Activated CD4-positive, alpha-beta T cell treated with anti-CD3 and anti-CD28 coated beads, Interleukin-10, Interleukin-2, amounts not matched to agents 100 ng/mL and 50 ng/mL, durations not matched to agents 16 hours and 8 hours (primary cell): ENCODE data around the gene CBL.

Source experiments
- DNase-seq: peaks from one replicate; pipeline ENCODE4 v3.0.0-alpha.2; 2020

Gene CBL

DNA sequence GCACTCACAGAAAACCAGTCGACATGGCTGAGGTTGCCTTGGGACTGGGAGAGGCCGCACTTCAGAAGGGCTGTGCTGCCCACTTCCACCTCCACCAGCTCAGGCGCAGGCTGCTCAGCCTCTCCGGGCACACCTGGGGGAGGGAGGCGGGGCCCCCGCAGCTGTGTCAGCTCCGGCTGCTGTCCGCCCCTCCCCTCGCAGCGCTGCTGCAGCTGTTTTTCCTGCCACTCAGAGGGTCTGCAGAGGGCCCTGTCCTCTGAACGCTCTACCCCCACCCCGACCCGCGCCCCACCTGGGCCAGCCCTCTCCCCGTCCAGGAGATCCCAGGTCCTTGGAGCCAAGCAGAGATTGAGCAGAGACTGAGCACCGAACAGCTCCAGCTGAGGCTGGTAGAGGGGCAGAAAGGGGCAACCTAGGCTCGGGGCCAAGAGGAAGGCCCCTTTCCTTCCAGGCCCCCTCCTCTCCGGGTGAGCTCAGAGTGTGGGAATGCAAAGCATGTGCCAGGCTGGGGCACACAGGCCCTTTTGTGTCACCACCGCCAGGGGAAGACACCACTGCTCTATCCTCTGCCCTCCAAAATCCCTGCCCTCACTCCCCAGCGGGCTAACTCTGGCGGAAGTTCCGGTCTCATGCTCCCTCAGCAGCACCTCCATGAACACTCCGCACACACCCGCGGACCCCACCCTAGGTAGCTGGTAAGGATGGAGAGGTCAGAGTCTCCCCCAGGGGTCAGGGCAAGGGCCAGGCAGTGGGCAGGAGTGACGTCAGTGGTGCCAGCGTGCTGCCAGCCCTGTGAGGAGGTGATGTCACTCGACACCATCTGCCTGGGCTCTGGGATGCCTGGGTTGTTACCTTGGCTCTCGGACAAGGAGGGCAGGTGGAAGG lies 109.2 kb downstream of the CBL start:
- peak; percentile 56 for DNase-seq

DNA sequence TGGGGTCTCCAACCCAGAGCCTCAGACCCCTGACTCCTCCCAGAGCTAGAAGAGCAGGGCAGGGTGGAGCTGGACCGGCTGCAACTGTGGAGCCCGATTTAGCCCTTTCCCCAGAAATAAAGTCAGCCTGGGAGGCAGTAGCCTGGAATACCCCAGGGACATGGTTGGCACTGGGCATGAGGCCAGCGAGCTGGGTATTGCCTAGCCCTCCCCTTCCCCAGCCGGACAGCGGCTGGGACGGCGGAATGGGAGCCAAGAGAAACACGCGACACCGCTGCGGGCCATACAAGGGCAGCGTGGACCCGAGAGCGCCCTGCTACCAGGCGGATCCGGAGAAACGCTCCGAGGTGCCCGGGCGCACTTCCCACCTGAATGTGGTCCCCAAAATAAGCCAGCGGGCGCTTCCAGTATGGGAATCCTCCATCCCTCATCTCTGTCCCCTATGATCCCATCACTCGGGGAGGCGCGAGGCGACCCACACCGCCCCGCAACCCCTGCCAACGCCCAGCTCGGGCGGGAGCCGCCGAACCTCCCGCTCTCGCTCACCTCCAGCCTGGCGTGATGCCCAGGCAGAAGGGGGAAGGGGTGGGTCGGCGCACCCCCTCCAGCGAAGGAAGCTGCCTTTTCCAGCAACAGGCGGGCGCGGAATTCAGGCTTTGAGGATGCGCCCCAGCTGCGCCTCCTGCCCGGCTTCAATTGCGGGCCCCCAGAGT lies 110.0 kb downstream of the CBL start:
- DNase-seq, result no peak

DNA sequence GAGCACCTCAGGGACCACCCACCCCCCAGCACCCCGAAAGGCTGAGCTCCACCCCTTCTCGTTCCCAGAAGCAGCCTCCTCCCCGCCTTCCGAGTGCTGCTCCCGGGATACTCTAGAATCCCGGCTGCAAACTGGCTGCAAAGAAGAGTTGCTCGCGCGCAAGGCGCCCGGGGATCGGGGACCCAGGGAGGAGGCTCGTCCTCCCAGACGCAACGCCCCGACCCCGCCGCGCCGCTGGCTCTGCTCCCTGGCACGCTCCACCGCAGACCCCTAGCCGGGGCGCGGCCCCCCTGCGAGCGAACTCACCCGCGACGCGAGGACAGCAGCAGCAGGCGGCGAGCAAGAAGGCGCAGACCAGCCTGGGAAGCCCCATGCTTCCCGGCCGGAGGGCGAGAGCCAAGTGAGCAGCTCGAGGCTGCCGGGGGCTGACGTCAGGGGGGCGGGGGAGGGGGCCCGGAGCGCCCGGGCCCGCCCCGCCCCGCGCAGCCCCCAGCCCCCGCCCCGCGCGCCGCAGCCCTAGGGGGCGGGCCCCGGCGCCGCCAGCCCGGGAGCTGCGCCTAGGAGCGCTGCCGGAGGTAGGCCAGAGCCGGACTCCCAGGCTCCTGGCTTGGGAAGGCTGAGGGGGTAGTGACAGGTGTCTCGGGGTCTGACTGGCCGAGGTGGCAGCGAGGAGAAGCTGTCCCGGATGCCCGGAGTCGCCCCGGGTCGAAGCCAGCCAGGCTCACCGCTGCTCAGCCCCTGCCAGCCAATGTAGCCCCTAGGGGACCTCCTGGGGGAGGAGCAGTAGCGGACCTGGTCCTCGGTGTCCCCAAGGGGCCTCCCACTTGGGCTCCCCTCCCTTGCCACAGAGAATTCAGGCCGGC lies 110.8 kb downstream of the CBL start, which contains the start of gene MCAM:
TSS of gene MCAM (minus strand) at position 402 of the 863 bp plus-strand sequence. CDS start at position 373, 29 bp downstream.
- no peak for DNase-seq

DNA sequence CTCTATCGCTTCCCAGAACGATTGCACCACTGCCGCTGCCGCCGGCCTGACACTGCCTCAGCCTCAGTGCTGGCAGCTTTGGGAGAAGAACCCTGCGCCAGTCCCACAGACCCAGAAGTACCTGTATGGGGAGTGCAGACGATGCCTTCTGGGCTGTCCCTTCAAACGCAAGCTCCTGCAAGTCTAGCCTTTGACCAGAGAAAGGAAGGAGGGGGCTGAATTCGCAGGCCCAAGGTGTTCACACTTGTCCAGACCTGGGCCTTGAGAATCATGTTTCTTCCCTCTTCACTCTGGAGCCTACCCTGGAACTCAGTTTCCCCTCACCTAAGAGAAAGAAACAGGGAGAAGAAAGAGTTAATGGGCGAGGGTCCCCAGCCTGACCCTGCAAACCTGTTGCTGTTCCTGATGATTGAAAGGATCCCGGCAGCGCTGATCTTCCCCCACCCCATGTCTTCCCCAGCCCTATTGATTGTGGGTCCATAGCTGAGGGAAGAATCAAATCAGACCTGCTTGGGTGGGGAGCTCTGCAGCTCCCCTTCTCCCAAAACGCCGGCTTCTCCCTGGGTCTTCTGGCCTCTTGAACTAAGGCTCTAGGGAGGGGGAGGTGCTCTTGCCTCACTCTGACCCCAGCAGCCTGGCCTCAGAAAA lies 111.6 kb downstream of the CBL start:
- no peak for DNase-seq

DNA sequence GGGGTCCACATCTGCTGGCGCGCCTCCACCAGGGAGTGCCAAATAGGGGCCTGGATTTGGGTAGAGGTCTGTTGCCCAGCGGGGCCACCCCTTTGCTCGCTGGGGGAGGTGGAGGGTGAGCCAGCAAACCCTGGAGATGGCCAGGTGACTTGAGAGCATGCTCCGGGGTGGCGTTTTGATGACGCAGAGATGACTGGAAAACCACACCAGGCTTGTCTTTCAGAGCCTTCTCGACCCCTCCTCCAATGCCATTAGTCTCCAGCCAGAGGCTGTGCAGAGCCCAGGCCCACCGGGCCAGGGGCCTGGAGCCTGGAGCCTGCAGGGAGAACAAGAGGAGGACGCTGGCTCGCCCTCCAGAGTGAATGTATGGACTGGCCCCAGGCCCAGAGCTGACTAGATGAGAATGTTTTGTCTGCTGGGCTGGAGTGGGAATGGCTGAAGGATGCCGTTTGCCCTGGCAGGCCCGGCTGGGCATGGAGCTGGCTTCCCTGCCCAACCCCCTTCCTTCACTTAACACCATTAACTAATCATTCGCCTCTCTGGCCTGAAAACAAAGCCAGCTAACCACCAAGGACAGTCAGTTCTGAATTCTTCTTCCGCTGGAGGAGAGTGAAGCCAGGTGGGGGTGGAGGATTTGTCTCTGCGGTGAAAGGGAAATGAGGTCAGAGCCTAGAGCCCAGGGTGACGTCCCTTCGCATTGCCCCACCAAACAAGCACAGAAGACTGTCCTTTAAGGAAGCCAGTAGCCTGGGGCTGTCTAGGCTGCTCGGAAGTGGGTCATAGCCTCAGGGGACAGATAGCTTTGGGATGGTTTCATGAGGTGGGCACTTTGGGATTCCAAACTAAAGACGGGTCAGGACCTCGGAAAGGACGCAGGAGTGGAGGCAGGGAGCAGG lies 112.3 kb downstream of the CBL start:
- DNase-seq, result peak; percentile 70

DNA sequence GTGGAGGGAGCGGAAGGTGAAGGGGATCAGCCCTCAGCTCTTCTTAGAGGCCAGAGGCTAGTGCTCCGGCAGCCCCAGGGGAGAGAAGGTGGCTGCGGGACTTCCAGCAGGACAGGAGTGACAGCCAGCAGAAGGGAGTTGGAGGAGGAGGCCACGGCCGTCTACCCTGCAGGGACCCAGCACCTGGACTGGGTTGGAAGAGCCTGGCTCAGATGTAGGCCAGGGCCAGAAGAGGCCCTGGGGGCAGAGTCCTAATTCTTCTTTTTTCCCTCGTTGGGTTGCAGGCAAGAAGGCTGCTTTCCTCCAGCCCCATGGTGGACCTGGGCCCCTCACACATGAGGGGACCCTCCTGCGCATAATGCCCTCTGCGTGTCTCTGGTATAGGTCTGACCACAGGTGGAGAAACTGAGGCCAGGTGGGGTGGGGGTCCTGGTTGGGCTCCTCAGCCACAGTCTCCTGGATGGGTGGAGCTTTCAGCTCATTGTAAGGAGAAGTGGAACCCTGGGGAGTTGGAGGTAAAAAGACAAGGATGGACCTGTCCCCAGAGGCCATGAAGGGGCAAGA lies 113.1 kb downstream of the CBL start:
- no peak for DNase-seq

DNA sequence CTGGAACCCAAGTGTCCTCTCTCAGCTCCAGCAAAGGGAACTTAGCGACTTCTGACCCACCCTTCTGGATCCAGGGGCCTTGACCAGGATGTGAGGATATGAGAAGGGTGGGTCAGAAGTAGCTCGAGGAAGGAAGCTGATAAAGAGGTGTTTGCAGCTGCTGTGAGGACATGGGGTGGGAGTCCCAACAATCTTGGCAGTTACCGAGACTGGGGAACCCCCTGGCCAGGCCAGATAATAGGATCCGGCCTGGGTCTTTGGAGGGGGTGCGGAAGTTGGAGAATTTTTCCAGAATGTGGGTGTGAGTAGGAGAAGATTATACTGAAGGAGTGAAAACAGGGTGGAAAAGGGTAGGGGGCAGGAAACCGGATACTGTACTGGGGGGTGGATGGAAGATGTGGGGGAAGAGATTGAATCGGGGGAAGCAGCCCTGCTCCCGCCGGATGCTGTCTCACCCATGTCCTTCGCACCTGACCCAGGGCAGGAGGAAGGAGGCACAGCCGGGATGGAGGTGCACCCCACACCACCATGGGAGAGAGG lies 113.6 kb downstream of the CBL start:
- DNase-seq, result no peak

DNA sequence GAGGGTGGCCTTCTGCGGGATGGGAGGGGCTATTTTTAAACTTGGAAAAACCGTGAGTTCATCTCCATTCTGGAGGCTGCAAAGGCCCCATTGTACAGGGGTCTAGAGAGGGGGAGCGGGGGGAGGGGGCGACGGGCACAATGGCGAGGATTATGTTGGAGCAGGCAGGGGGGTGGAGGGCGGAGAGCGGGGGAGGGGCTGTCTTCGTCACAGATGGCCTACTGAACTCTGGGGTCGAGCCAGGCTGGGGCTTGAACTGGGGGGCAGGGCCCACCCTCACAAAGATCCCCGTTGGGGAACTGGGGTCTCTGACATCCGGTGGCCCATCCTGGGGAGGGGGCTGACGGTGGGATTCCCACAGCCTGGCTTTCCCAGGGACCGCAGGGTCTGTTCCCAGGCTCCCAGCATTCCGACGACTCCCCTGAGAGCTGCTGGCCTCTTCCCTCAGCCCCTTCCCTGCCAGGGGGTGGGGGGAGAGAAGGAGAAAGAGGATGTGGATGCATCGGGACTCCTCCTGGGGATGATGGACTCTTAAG lies 114.2 kb downstream of the CBL start:
- no peak for DNase-seq

DNA sequence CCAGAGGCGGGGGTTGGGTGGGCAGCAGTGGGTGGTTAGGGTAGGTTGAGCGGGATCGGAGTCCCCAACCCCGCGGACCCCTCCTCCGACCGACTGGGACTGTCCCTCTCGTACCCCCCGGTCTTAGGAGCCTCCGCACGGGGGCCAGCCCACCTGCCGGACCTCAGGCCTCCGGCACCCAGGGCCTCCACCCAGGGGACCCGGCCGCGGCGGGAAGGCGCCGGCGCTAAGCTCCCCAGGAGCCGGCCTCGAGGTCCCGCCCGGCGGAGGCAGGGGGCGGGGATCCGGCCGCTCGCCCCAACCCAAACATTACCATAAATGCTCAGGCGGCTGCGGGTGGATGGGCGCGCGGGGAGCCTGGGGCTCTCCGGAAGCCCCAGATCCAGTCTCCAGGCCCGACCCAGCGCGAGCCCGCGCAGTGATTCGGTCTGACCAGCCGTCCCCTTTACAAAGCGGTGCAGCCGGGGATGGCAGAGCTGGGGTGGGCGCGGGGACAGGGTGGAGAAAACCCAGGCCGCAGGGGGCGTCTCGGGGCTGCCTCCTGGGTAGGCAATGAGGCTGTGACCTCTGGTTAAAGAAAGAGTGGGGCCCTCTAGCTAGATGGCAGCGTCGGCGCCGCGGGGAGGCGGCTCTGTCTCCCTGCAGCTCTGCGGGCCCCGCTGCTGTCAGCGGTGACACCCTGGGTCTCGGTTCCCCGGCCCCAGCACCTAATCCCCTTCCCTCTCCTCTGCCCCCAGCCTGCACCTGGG lies 114.8 kb downstream of the CBL start:
- peak; percentile 80 for DNase-seq

DNA sequence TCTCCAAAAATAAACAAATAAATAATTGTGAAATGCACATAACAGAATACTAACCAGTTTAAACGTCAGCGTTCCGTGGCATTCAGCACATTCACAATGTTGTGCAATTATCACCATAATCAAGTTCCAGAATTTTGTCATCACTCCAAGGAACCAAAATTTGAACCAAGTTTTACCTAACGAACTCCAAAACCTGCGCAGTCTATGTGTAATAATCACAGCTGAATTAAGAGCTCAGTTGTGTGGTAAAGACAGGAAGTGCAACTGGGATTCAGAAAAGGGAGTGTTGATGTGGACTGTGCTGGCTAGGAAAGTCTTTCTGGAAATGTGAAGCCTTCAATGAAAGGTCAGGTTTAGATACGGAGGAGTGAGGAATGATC lies 116.2 kb downstream of the CBL start:
- DNase-seq, result no peak

DNA sequence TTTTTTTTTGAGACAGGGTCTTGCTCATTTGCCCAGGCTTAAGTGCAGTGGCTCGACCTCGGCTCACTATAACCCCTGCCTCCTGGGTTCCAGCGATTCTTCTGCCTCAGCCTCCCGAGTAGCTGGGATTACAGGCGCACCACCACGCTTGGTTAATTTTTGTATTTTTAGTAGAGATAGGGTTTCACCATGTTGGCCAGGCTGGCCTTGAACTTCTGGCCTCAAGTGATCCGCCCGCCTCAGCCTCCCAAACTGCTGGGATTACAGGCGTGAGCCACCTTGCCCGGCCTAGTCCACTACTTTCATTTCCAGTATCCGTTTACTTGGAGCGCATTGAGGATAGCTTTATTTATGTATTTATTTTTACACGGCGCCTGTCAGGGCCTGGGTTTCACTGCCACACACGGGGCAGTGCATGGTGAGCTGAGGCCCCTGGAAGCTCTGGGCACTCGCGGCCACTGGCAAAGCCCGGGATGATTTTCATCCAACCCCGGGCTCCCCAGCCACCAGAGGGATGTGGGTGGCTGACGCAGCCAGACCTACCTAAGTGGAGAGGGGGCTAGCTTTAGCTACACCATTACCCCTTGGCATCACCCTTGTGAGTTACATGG lies 116.9 kb downstream of the CBL start:
- DNase-seq, result no peak

DNA sequence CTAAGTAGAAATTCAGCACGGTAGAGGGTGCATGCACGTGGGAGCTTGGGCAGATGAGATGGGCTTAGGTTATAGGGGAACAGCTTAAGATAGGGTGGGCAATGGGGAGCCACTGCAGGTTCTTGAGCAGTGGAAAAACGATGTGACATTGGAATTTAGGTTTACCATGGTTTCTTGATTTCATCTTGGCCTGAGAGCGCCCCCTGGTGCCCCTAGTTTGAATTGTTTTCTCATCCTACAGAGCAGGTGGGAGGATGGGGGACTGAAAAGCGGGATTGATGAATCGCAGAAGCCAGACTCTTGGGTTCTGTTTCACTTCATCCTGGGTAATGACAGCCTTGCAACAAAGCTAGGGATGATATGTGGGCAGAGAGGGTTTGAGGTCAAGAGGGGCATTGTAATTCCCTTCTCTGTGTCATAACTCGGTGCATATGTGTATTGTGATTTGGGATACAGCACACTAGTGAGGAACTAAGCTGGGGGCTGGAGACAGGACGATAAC lies 117.4 kb downstream of the CBL start:
- DNase-seq, result peak; percentile 79

DNA sequence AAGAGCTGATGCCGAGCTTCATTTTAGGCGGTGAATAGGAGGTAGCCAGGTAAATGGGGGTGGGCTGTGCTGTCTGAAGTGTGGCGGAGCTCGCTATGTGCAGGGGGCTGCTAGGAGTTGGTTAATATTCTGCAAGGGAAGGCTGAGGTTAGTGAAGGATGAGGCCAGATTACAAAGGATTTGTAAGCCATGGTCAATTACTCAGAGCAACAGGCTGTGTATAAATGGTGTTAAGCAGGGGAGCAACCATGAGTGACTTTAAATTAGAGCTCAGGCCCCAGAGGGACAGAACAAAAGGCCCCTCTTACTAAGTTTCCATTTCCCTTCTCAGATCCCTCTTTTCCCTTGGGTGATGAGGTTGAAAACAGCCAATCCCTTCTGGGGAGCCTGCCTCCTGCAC lies 118.0 kb downstream of the CBL start:
- no peak for DNase-seq

DNA sequence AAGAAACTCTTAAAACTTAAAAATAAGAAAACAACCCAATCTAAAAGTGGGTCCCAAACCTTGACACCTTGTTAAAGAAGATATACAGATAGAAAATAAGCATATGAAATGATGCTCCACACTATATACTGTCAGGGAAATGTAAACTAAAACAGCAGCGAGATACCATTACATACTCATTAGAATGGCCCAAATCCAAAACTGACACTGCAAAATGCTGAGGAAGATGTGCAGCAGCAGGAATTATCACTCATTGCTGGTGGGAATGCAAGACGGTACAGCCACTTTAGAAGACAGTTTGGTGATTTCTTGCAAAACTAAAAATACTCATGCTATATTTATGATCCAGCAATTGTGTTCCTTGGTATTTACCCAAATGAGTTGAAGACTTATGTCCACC lies 123.2 kb downstream of the CBL start:
- no peak for DNase-seq

DNA sequence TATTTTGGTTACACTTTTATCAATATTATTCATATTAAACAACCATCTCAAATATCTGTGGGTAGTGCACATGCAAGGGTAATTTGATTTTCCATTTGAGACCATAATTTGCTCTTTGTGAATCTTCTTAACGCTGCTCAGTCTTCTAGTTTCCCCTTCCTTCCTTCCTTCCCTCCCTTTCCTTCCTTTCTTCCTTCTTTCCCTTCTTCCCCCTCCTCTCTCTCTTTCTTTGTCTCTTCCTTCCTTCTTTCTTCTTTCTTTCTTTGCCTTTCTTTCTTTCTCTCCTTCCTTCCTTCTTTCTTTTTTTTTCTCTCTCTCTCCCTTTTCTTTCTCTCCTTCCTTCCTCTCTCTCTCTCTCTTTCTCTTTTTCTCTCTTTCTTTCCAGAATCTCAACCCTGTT lies 124.1 kb downstream of the CBL start:
- no peak for DNase-seq

DNA sequence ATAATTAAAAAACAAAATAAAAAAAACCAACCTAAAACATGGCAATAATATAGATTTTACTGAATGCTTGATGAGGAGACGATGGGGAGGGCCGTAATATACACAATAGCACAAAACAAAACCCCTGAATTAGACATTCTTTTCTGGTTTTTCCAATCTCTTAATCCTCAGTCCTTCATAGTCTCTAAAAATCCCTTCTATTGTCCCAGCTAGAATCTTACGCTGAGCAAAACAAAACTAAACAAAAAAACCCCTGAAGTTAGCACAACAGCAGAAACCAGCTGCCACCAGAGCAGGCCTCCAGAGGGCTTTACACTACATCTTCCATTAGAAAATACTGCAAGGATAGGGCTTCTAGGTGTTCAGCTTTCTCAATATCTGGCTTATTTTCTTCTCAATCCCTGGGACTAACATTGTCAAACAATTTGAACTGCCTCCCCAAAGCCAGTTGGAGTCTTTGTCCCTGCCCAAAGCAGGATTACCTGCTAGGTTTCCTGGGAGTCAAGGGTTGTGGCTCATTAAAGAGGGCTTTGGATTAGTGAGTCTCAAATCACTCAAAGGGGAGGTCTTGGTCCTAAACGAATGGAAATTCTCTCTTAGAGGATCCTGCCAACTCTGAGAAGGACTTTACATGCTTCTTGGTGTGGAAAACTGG lies 126.1 kb downstream of the CBL start:
- DNase-seq, result no peak

DNA sequence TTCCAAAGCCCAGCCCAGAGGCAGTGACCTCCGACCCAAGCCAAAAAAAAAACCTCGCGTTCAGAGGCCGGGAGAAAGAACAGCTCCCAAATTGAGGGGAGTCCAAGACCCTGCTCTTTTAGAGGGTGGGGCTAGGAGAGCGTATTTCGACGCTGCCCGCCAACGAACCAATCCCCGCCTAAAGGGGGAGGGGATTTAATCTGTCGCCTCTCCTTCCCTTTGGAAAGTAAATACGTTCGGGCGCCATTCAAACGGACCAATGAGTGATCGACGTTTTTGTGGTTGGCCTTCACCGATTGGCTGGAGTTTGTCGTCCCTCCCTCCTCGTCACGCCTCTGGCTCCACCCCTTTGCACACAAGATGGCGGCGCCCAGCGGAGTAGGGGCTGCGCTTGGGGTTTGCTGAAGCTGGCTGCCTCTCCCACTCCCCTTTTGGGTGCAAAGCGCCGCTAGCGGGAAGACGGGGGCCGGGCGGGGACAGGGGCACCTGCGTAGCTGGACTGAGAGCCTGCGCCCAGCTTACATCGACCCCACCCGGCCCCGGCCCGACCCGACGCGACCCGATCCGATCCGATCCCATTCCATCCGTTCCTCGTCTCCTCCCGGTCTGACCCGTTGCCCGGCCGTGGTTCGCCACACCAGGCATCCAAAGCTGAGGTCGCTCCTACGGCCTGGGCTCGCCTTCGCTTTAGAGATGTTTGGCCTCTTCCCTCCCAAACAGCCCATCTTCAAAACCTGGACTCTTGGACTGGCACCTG lies 128.2 kb downstream of the CBL start, which contains the start of gene RNF26:
TSS of gene RNF26 (plus strand) at position 354 of the 757 bp plus-strand sequence. CDS start 596 bp downstream, outside the sequence.
- peak; percentile 97 for DNase-seq
